ENCODE data around the gene MTG1.

MTG1 gene

DNA sequence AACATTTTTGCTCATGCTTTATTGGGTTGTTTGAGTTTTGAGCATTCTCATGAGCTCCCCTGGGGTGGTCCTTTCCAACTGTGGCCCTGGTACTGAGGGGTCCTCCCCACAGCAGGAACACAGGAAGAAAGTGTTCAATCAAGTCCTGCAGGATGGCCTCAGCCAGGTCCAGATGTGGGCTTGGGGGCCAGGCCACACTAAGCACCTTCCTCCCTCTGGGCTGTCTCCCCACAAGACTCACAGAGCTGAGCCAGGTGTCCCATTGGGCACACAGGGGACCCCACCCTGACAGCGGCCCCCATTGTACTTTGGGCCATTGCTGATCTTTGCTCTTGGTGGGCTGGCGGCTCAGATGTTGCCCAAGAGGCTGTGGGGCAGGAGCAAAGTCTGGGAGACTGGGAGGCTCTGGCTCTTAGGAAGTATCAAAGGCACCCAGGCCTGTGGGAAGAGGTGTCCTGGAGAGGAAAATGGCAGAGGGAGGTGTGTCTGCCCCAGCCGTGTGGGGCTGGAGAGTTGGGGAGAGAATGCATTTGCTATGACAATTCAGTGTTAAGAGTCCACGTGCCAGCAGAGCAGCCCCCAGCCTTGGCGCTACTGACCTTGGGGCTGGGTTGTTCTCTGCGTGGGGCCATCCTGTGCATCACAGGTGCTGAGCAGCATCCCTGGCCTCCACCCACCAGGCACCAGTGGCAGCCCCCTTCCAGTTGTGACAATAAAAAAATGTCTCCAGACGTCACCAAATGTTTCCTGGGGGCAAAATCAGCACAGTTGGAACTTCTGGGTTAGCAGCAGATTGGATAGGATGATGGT lies 77.5 kb downstream of the MTG1 start:
- DNase-seq: no peak

Measured in activated CD4-positive, alpha-beta T cell treated with anti-CD3 and anti-CD28 coated beads for 1 hour (primary cell).